Progenitor cell of endocrine pancreas (in vitro differentiated cells): ENCODE data around the gene ZNF469. TPM values are rescaled to one million over a fixed set of nuclear protein-coding genes. Genes with fewer than 3 reads are reported as not detected.

Source experiments
- DNase-seq: peaks from one replicate; pipeline ENCODE4 v3.0.0; 2021; ENCODE audit warnings: low spot score; ENCODE audit not compliant: unreplicated experiment
- H3K27ac Mint-ChIP-seq: 2 replicates; pipeline ENCODE4 v1.8.0; 2021; ENCODE audit warnings: mild to moderate bottlenecking, moderate library complexity, mixed read lengths
- H3K27me3 Mint-ChIP-seq: 2 replicates; pipeline ENCODE4 v1.8.0; 2021; ENCODE audit warnings: mixed read lengths
- H3K36me3 Mint-ChIP-seq: 2 replicates; pipeline ENCODE4 v1.8.0; 2022; ENCODE audit warnings: mixed read lengths; ENCODE audit not compliant: insufficient read depth
- H3K4me1 Mint-ChIP-seq: 2 replicates; pipeline ENCODE4 v1.8.0; 2021; ENCODE audit warnings: low read depth, mixed read lengths
- H3K4me3 Mint-ChIP-seq: 2 replicates; pipeline ENCODE4 v1.8.0; 2021; ENCODE audit warnings: low read depth, mild to moderate bottlenecking, moderate library complexity, mixed read lengths
- H3K9me3 Mint-ChIP-seq: 2 replicates; pipeline ENCODE4 v1.8.0; 2021; ENCODE audit warnings: low read depth, mixed read lengths
- CTCF ChIP-seq: fragments of 200-600 bp; sonication (generic); IDR thresholded peaks from one replicate; pipeline ENCODE4 v1.5.0; 2021; ENCODE audit warnings: antibody characterized with exemption, mild to moderate bottlenecking; ENCODE audit not compliant: unreplicated experiment
- total RNA-seq: library from RNA; stranded (reverse); gene quantifications from 2 replicates; pipeline ENCODE4 v1.2.1, GENCODE V29; 2021

The ZNF469 gene
- total RNA-seq, 1 donor from 2014 or later, result 0.05 TPM

GRCh38 chr16:88341551-88342290 is 41.0 kb upstream of the ZNF469 start:
- H3K27me3 Mint-ChIP-seq, result peaks cover 21% of the 10 kb centered on the region
- no peak for DNase-seq

GRCh38 chr16:88342491-88342890 is 40.3 kb upstream of the ZNF469 start:
- no peak for DNase-seq
- Mint-ChIP-seq H3K4me1 (no peaks in the 10 kb centered on the region), H3K27me3 (peaks cover 14% of the 10 kb centered on the region), H3K4me3 (no peak overlapping the region), H3K9me3 (no peaks in the 10 kb centered on the region), H3K36me3 (no peaks in the 10 kb centered on the region), H3K27ac (no peak overlapping the region)
- no peak for TF ChIP-seq CTCF

More at GRCh38 chr16:88341551-88342290, 41.0 kb upstream of the ZNF469 start:
- Mint-ChIP-seq H3K9me3 (no peaks in the 10 kb centered on the region), H3K4me1 (no peaks in the 10 kb centered on the region), H3K4me3 (no peak overlapping the region), H3K36me3 (no peaks in the 10 kb centered on the region), H3K27ac (no peak overlapping the region)
- TF ChIP-seq CTCF, result no peak

- H3K4me1 Mint-ChIP-seq, result no peaks in the 10 kb centered on the region
- peaks cover 9% of the 10 kb centered on the region for H3K27me3 Mint-ChIP-seq
- no peaks in the 10 kb centered on the region for H3K36me3 Mint-ChIP-seq
- DNase-seq, result no peak
- TF ChIP-seq CTCF, result no peak
- H3K9me3 Mint-ChIP-seq, result no peaks in the 10 kb centered on the region
- H3K27ac Mint-ChIP-seq, result no peak overlapping the region
- H3K4me3 Mint-ChIP-seq, result no peak overlapping the region
Measured at GRCh38 chr16:88343271-88343791, 39.4 kb upstream of the ZNF469 start.

GRCh38 chr16:88344411-88345030 is 38.2 kb upstream of the ZNF469 start:
- no peak for DNase-seq
- peaks cover 7% of the 10 kb centered on the region for H3K27me3 Mint-ChIP-seq

More at GRCh38 chr16:88344411-88345030, 38.2 kb upstream of the ZNF469 start:
- no peak overlapping the region for H3K4me3 Mint-ChIP-seq
- no peaks in the 10 kb centered on the region for H3K36me3 Mint-ChIP-seq
- TF ChIP-seq CTCF, result no peak
- no peaks in the 10 kb centered on the region for H3K9me3 Mint-ChIP-seq
- no peaks in the 10 kb centered on the region for H3K4me1 Mint-ChIP-seq
- no peak overlapping the region for H3K27ac Mint-ChIP-seq
